ENCODE results near the gene PTPN1. TPM values are rescaled to one million over a fixed set of nuclear protein-coding genes. Genes with fewer than 3 reads are reported as not detected.

The PTPN1 gene
- total and polyA plus RNA-seq, 8 donors = 26.3 to 98.6 (median 30.4) TPM

DNA sequence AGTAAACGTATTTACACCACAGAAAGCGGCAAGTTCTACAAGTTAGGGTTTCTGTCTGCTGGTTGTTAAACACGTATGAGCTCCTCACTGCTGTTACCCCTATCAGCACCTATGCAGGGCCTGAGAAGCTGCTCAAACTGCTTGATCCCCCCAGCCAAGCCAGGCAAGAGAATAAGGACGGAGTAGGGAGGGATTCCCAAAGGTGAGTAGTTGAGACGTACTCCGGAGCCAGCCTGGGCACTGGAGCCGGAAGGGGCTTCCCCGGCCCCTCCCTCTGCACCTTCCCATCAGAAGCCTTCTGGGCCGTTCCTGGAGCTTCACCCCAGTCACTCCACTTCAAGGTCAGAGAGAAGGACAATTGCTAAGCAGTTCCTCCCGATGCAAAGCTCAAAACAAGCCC, 123.2 kb downstream of the PTPN1 start:
- Histone ChIP-seq H3K4me1 (peaks cover 7 to 23% of the 10 kb centered on the region in 2 donors), H3K9me3 (no peaks in the 10 kb centered on the region), H3K27me3 (no peaks in the 10 kb centered on the region), H3K36me3 (no peaks in the 10 kb centered on the region), H3K27ac (no peak overlapping the region), H3K4me3 (no peak overlapping the region)
- no peak for ATAC-seq
- intact Hi-C loops (cut with DNase I) = no loop called here
- TF ChIP-seq, protein P1, sequence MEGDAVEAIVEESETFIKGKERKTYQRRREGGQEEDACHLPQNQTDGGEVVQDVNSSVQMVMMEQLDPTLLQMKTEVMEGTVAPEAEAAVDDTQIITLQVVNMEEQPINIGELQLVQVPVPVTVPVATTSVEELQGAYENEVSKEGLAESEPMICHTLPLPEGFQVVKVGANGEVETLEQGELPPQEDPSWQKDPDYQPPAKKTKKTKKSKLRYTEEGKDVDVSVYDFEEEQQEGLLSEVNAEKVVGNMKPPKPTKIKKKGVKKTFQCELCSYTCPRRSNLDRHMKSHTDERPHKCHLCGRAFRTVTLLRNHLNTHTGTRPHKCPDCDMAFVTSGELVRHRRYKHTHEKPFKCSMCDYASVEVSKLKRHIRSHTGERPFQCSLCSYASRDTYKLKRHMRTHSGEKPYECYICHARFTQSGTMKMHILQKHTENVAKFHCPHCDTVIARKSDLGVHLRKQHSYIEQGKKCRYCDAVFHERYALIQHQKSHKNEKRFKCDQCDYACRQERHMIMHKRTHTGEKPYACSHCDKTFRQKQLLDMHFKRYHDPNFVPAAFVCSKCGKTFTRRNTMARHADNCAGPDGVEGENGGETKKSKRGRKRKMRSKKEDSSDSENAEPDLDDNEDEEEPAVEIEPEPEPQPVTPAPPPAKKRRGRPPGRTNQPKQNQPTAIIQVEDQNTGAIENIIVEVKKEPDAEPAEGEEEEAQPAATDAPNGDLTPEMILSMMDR (IDR thresholded peaks at IDR 0.05) = no peak
- no peak for DNase-seq

DNA sequence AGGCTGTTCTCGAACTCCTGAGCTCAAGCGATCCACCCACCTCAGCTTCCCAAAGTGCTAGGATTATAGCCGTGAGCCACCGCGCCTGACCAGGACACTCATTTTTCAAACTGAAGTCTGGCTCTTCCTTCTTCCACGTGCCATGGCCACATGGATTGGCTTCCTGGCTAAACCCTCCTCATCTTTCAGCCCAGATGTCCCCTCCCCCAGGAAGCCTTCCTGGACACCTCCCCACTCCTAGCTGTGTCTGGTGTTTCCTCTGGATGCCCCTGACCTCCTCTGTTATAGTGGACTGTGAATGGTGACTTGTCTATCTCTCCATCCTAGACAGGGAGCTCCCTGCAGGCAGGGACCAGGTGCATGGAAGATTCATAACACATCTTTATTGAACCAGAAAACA, 124.0 kb downstream of the PTPN1 start:
- H3K27me3 ChIP-seq = no peaks in the 10 kb centered on the region
- TF ChIP-seq, protein P1 (IDR thresholded peaks at IDR 0.05) = no peak
- ATAC-seq = no peak
- no peak overlapping the region for H3K27ac ChIP-seq
- DNase-seq = no peak
- no peak overlapping the region for H3K4me3 ChIP-seq
- H3K36me3 ChIP-seq = no peaks in the 10 kb centered on the region
- H3K9me3 ChIP-seq = no peaks in the 10 kb centered on the region
- intact Hi-C loops (cut with DNase I) = no loop called here
- H3K4me1 ChIP-seq = peaks cover 7 to 23% of the 10 kb centered on the region in 2 donors

Small RNA genes within 50 kb of the gene (microRNA-seq; reads per million reads assigned to microRNA genes)
- 0 reads per million in 2 donors for gene MIR1302-5
- gene MIR645 = 0 reads per million in 2 donors

Other genes with a start within 250 kb of the PTPN1 start
- gene RIPOR3, start 181.2 kb downstream of the PTPN1 start, total RNA-seq = 1 to 10 TPM; 2.3 to 7.0 TPM
- gene RIPOR3, start 181.2 kb downstream of the PTPN1 start, polyA plus RNA-seq (ENCODE audit: insufficient read length in 6 of 6) = 1 to 10 TPM; 2.0 to 4.0 (median 2.8) TPM
- 10 to 100 TPM; 23.5 to 37.3 TPM for gene PARD6B, start 221.2 kb downstream of the PTPN1 start, total RNA-seq
- gene PARD6B, start 221.2 kb downstream of the PTPN1 start, polyA plus RNA-seq (ENCODE audit: insufficient read length in 6 of 6) = 1 to 10 TPM; 5.1 to 9.0 (median 6.5) TPM